NCI-H1417 (cell line): ENCODE results near the gene CEP57L1.
A peak's percentile ranks its signal among the peaks of the same experiment; 100 is the strongest.

Source experiments
- DNase-seq, 3 experiments: peaks; one replicate each; lab custom pipeline; 2025; lab: John Stamatoyannopoulos, UW

The CEP57L1 gene

DNA sequence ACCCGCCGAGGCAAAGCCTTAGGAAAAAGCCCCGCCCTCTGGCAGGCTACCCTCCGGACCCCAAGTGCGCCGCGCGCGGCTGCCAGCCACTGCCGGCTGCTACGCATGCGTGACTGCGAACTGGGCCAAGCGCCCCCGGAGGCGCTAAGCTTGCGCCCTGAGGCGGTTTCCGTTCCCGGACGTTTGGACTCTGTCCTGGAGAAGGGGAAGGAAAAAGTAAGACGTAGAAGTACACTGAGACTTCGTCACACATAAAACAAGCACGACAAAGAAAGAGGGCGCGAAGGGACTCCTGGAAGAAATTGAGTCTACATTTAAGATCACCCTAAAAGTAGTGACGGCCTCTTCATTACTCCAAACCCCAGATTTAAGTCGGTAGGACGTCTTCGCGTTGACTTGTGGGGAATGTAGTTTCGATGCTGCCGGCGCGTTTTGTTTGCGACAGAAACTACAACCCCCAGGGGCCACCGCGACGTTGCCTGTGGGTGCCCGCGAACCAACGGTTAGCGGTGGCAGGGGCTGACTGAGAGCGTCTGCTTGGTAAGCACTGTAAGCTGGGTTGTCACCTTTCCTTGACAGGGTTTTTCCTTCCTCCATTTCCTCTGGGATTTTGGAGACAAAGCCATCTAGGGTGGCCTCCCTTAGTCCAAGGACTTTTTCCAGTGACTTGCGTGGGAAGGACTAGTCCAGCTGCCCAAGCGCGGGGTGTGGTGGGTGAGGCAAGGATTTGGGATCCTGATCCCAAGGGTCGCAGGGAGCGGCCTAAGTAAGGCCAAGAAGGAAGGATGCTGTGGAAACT, at the start of gene CEP57L1:
Gene CEP57L1, plus strand, starts transcription at position 472 of the 799 bp plus-strand sequence. CDS start 49,715 bp downstream, outside the sequence.
- peak; percentile 97 to 99 (median 97) for DNase-seq

DNA sequence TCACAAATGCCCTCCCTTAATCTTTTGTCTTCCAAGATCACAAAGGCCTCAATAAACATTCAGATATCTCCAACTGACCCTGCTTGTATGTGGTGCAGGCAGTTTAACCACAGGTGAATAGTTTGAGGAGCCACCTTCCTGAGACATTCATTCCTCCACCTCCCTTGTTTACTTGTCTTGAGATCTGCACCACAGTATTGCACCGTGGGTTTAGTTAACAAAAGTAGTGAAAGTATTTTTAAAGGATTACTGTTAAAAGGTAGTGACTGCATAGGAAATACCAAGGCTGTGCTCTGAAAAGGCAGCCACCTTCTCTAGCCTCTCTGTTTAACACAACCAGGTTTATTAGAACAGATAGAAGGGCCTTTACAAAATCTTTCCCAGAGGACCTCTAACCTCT, 47.1 kb upstream of the CEP57L1 start:
- DNase-seq: no peak

DNA sequence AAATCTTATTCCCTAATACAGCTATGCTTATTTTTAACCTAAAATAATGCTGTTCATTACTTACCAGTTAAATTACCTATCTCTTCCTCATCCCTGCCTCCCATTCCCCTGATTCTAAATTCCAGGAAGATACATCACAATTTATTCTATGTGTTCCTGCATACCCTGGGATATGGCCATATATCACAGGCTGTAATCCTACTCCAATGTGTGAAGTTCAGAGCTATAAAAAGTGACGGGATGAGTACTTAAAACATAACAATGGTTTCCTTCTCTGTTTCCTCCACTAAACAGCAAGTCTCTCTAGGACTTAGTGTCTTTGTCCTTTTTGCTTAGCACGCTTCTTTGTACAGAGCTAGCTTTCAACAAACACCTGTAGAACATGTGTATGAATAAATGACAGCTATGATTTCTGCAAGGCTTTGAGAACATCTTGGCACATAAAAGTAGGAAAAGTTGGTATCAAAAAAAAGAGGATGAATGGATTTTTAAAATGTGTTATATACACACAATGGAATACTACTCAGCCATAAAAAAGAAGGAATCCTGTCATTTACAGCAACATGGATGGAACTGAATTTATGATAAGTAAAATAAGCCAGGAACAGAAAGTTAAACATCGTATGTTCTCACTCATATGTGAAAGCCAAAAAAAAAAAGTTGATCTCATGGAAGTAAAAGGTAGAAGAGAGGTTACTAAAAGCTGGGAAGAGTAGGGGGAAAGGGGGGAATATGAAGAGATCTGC, 46.5 kb upstream of the CEP57L1 start:
- no peak for DNase-seq

DNA sequence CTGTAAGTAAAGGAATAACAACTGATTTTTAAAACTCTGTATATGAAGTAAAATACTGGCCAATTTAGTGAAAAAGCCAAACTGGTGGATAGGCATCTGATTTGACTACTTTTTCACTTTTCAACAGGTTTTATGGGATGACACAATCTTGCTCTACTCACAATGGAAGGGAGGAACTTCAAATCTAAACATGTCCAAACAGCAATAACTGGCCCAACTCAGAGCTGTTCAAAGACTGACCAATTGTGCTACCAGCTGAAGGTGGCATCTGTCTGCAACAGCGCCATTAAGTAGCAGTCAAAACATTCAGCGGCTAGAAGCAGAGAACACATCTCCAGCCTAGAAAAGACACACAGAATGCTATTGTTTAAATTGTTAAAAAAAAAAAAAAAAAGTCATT, 45.3 kb upstream of the CEP57L1 start:
- peak in 1 of 3 experiments; percentile 51 for DNase-seq

DNA sequence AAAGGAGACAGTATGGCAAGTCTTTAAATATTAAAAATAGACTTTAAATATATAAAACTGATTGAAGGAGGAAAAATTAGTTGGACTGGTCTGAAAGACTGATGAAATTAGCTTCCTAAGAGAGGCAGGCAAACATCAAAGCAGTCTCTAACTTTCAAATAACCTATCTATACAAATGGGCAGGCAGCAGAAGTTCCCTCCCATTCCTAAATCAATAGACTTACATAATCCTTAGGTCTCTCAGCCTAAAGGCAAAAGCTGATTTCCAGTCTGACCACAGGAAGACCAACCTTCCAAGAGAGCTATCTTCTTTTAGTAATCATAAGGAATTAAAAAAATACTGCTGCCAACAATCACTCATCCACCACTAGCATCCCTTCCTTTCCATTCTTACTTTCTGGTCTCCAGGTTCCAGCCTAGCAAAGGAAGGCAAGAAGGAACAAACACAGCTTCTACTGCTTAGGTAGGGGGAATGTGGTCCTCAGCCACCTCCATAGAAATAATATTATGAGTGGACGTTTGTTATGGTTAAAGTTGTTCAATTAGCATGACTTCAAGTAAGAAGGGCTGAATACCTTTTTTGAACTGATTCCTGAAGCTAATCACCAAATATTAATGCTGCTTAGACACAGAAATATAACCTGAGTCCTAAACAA, 44.7 kb upstream of the CEP57L1 start:
- peak in 1 of 3 experiments; percentile 34 for DNase-seq

DNA sequence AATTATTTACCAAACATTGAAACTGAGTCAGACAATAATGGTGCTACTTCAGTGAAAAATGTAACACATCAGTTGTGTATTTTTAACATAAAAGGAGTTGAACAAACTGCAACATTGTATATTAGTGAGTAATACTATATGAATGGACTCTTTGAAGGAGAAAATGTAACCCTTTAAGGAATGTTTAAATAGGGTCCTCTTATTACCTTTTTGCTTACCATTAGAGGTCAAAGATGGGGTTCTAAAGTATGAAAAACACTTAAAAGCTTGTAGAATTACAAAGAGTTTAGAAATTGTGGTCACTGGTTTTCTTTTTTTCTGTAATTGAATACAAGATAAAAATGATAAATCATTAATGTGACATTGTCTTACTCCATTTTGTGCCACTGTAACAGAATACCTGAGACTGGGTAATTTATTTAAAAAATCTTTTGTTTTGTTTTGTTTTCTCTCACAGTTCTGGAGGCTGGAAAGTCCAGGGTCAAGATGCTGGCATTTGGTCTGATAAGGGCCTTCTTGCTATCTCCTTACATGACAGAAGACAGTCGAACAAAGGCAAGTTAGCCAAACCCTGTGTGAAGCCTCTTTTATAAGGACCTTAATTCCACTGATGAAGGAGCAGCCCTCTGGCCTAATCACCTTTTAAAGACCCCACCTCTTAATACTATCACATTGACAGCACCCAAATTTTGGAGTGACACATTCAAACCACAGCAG, 43.8 kb upstream of the CEP57L1 start:
- no peak for DNase-seq

DNA sequence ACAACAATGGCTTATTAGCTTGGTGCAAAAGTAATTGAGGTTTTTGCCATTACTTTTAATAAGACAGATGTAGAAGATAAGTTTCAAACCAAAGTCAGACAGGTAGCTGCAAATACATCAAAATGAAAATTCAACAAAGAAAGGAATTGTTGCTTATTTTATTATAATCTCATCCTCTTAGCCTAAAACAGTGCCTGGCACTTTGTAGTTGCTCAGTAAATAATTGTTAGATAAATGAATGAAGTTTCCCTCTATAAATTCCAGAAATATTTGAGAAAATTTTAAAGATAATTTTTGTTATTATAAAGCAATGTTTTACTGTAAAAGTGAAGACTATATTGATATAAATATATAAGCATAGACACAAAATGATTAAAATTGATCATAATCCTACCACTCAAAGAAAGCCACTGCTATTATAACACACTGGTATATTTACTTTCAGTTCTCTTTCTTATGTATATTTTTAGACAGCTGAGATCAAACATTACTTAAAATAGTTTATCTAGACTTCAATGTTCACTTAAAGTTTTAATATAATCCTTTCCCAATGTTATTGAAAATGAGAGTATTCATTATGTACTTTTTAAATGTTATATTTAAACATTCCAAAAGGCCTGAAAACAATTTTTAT, 43.2 kb upstream of the CEP57L1 start:
- DNase-seq: no peak

DNA sequence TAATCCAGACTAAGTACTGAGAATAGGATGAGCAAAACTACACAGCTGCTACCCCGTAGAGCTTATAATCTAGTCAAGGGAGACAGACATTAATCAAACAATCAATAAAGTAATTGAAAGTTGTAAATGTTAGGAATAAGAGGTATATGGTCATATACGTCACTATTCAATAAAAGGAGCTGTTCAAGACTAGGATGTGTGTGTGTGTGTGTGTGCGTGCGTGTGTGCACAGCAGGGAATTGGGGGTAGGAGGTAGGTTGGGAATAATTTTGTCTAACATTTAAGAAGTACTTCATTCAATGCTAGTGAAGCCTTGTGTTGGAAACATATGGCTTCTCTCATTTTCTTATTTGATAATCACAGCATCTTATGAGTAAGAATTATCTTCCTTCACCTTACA, 42.5 kb upstream of the CEP57L1 start:
- peak in 1 of 3 experiments; percentile 40 for DNase-seq

DNA sequence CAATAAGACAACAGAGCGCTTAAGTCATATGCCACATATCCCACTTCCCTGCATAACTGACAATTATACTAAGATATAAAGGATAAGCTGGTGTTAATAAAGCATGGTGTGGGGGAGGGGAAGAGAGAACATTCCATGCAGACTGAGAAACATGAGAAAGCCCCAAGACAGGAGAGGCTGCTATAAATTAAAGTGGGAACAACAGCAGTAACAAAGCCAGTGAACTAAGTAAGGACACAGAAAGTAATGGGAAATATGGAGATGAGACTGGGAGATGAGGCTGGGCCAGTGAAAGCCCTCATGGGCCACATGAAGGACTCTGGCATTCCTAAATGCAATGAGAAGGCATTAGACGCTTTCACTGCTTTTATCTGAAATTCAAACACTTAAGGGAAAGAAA, 42.0 kb upstream of the CEP57L1 start:
- peak in 1 of 3 experiments; percentile 14 for DNase-seq

DNA sequence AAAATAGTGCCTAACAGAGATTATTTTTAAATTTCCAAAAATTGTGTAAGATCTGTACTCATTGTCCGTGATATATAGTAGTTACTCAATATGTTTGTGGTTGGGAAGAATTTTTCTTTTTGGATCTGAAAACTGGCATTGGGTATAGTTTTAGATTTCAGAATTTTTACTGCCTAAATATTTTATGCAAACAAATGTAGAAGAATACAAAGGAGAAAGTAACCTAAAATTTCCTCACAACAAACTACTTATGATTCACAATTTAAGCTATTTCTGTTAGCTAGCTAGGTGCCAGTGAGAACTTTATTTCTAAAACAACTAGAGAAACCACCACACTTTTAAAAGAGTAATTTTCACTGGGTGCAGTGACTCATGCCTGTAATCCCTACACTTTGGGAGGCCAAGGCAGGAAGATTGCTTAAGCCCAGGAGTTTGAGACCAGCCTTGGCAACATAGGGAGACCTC, 39.5 kb upstream of the CEP57L1 start:
- no peak for DNase-seq

DNA sequence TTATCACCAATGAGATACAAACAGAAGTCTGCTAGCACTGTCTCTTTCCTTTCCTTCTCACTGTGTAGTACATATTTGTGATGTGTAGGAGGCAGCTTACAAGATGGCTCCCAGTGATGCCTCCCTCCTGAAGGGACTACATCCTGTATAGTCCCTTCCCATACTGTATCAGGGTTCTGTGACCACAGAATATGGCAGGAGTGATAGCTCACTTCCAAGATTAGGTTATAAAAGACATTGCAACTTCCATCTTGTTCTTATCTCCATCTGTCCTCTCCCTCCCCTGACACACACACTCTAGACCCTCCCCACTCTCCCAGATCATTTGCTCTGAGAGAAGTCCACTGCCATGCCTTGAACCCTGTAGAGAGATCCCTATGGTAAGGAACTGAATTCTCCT, 38.6 kb upstream of the CEP57L1 start:
- DNase-seq: no peak

DNA sequence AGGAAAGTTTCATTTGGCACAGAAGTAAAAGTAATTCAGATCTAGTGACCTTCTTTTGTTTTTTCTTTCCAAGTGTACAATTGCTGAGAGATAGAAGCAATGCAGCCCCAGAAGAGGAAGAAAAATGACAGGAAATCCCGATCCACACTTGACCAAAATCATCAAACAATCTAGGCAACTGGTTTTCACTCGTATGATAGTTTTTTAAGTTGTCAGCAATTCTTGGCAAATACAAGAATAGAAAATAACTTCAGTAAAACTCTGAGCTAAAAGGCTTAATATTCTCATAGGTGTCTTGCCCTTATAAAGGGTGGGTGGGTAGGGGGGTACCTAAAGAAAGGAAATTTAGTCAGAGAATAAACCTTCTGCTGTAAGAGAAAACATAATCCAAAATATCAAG, 36.7 kb upstream of the CEP57L1 start:
- DNase-seq: no peak

DNA sequence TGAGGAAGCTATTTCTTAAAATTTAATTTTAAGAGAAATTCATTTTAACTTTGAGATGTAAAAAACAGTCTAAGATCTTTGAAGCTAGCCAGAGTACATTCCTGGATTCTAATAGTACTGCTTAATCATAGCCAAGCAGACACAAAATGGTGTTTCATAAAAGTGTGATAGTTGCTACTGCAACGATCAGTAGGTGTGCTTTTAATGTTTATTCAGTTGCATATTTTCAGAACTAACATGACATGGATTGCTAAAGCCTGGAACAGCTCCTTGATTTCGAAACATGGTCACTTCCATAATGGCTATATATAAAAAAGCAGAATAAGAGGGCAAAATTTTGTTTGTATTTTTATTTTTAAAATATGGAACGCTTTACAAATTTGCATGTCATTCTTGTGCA, 36.2 kb upstream of the CEP57L1 start:
- no peak for DNase-seq

DNA sequence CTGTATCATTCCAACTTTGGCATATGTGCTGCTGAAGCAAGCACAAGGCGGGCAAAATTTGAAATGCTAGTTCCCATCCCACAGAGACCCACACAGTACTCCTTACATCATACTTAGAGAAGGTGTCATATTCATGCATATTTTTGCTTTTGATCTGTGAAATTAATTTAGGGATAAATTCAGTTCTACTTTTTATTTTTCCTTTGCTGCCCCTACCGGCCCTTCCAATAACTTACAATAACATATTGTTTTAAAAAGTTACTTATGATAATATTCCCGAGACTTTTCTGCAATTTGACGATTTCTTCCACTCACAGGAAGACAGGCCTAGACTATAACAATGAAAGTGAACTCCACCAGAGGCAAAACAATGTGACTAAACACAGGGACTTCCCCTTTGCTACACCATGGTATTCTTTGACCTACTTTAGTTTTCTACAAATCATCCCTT, 35.7 kb upstream of the CEP57L1 start:
- DNase-seq: no peak

DNA sequence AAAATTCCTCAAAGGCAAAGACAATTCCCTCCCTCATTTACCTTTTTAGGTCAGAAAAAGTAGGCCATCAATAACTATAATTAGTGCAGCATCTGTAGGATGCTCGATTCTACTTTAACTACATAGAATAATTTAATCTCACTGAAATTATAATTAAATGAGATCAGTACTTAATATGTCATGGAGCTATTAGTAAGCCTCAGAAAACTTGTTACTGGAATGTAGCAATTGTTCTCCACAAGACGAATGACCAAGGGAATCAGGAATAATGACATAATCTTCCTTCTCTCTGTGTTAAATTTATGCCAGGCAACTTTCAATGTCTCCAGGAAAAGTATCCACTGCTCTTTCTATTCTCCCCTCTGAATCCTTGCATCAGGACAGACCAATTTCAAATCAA, 34.7 kb upstream of the CEP57L1 start:
- DNase-seq: no peak

DNA sequence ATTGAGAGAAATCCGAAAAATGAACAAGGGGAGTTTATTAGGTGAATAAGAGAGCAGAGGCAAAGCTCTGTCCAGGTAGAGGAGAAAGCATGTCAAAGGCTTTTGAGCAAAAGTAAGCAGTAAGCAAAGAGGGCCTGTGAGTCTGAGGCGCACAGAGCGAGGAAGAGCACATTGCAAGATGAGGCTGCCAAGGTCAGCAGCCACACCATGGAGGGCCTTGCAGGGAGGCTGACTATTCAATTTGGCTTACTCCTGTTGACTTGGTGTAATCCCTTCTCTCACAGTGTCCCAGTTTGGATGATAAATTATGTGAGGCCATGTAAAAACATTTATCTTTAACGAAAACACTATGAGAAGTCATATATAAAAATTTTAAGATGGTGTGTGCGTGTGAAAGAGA, 33.1 kb upstream of the CEP57L1 start:
- no peak for DNase-seq

DNA sequence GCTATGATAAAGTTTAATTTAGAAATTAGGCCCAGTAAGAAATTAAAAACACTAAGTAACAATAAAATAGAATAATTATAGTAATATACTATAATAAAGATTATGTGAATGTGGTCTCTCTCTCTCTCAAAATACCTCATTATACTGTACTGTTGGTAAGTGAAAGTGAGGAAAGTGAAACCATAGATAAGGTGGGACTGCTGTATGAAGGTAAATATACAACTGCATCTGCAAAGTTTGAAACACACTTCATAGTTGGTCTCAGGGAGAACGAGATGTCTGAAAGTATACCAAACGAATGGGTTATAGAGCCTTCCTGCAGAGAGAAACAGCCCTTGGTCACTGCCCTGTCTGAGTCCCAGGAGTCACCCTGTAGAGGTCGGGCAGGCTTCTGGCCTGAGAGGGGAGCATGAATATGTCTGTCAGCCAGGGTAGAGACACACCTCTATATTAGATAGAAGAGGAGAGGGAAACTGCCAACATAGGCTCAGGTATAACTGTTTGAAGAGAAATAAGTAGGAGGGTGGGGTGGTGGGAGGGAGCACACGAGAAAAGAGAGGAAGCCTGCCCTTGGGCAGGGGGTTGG, 32.4 kb upstream of the CEP57L1 start:
- no peak for DNase-seq

DNA sequence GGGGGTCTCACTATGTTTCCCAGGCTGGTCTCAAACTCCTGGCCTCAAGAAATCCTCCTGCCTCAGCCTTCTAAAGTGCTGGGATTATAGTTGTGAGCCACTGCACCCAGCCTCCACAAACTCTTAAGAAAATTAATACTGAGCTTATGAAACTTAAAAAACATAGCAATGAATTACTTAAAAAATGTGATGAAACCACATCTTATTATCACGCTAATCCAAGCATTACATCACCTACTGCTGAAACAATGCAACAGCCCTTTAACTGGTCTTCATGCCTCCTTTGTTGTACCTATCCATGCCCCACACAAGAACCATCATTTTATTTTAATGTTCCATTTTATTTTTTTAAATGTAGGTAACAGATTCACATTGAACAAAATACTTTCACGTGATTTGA, 25.6 kb upstream of the CEP57L1 start:
- no peak for DNase-seq

DNA sequence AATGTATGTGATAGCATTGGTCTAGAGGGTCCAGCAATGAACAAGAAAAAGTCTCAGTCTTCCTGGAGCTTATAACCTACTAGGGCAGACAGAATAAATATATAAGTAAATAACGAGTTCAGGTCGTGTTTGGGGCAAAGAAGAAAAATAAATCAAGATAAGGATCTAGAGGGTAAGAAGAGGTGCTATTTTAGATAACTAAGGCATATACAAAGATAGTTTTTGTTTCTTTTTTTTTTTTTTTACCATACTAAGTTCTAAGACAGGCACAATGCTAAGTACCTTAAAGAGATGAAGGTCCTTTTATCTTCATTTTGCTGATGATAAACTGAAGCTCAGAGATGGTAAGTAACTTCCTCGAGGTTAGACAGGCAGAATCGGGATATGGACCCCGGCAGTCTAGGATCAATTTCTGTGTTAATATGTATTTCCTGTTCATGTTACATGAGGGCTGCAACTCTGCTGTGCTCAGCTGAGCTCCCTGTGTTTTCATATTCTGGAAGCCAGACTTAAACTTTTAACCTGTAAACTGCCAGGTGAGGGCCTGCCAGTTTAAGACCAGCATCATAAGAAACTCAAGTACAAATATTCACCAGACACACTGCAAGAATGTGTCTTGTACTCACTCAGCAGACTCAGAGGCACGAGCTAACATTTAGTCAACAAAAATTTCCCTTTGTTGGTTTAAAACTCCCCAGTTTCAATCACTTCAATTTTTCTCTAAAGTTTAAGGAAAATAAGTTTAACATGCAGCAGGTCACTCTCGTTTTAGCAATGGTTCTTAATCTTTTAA, 24.0 kb upstream of the CEP57L1 start:
- DNase-seq: no peak
